ENCODE results near the gene CSHL1.

GRCh38 chr17:63928966-63929695 lies 18.1 kb upstream of the CSHL1 start:
- TF ChIP-seq POLR2A (IDR thresholded peaks at IDR 0.05; ENCODE audit: low read length), result no peak
- TF ChIP-seq HDAC2 (IDR thresholded peaks at IDR 0.05), result no peak
- TF ChIP-seq SREBF2 (IDR thresholded peaks at IDR 0.05), result no peak

Data from A549 (cell line).